ENCODE results near the gene LANCL2.
"Not testable (repeated sequence)": the region's sequence is repeated elsewhere in the genome, so short reads cannot be mapped to it uniquely, and the experiment has no call there.

Gene LANCL2

DNA sequence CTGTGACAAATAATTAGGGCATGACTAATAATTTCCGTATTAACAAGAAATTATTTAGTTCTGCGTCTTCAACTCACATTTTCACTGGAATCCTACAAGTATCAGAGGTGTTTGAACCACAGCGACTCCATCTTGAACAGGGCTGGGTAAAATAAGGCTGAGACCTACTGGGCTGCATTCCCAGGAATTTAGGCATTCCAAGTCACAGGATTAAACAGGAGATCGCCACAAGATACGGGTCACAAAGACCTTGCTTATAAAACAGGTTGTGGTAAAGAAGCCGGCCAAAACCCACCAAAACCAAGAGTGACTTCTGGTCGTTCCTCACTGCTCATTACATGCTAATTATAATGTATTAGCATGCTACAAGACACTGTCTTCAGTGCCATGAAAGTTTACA lies 14.9 kb upstream of the LANCL2 start:
- no peaks in the 10 kb centered on the region for H3K9me3 ChIP-seq
- no peak overlapping the region for H3K27ac ChIP-seq
- peaks cover 21% of the 10 kb centered on the region for H3K27me3 ChIP-seq
- H3K4me1 ChIP-seq (ENCODE audit: control insufficient read depth in 1 of 2, insufficient read depth in 1 of 2, low read depth in 1 of 2, low read length in 1 of 2), result no peaks in the 10 kb centered on the region
- H3K36me3 ChIP-seq, result no peaks in the 10 kb centered on the region
- TF ChIP-seq, protein P1, sequence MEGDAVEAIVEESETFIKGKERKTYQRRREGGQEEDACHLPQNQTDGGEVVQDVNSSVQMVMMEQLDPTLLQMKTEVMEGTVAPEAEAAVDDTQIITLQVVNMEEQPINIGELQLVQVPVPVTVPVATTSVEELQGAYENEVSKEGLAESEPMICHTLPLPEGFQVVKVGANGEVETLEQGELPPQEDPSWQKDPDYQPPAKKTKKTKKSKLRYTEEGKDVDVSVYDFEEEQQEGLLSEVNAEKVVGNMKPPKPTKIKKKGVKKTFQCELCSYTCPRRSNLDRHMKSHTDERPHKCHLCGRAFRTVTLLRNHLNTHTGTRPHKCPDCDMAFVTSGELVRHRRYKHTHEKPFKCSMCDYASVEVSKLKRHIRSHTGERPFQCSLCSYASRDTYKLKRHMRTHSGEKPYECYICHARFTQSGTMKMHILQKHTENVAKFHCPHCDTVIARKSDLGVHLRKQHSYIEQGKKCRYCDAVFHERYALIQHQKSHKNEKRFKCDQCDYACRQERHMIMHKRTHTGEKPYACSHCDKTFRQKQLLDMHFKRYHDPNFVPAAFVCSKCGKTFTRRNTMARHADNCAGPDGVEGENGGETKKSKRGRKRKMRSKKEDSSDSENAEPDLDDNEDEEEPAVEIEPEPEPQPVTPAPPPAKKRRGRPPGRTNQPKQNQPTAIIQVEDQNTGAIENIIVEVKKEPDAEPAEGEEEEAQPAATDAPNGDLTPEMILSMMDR (IDR thresholded peaks at IDR 0.05), result no peak
- no peak overlapping the region for H3K4me3 ChIP-seq (ENCODE audit: low read depth in 1 of 2, low read length in 1 of 2)

DNA sequence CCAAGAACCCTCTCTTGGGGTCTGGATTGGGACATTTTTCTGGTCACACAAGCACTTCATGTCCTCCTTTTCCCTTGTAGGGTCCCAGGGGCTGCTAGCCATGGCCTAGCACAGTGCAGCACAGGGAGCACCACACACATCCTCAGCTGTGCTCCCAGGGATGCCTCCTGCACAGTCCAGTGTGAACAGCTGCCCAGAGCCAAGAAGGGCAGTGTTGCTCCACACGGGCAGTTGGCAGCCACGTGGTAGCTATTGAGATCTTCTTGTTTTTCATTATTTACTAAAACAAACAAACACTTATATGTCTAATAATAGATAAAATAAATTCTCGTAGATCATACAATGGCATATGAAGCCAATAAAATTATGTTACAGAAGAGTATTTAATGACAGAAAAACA lies 13.9 kb upstream of the LANCL2 start:
- Histone ChIP-seq H3K27ac (no peak overlapping the region), H3K4me3 (ENCODE audit: low read depth in 1 of 2, low read length in 1 of 2) (no peak overlapping the region), H3K36me3 (no peaks in the 10 kb centered on the region), H3K27me3 (peaks cover 15% of the 10 kb centered on the region), H3K4me1 (ENCODE audit: control insufficient read depth in 1 of 2, insufficient read depth in 1 of 2, low read depth in 1 of 2, low read length in 1 of 2) (no peaks in the 10 kb centered on the region), H3K9me3 (no peaks in the 10 kb centered on the region)
- TF ChIP-seq, protein P1 (IDR thresholded peaks at IDR 0.05), result no peak

DNA sequence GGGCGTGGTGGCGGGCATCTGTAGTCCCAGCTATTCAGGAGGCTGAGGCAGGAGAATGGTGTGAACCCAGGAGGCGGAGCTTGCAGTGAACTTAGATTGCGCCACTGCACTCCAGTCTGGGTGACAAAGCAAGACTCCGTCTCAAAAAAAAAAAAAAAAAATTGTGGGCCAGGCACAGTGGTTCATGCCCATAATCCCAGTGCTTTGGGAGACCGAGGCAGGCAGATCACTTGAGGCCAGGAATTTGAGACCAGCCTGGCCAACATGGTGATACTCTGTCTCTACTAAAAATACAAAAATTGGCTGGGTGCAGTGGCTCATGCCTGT lies 12.2 kb upstream of the LANCL2 start:
- peaks cover 15% of the 10 kb centered on the region for H3K27me3 ChIP-seq
- H3K27ac ChIP-seq; H3K36me3 ChIP-seq; H3K4me3 ChIP-seq (ENCODE audit: low read depth in 1 of 2, low read length in 1 of 2); H3K4me1 ChIP-seq (ENCODE audit: control insufficient read depth in 1 of 2, insufficient read depth in 1 of 2, low read depth in 1 of 2, low read length in 1 of 2); H3K9me3 ChIP-seq: not testable (repeated sequence)

DNA sequence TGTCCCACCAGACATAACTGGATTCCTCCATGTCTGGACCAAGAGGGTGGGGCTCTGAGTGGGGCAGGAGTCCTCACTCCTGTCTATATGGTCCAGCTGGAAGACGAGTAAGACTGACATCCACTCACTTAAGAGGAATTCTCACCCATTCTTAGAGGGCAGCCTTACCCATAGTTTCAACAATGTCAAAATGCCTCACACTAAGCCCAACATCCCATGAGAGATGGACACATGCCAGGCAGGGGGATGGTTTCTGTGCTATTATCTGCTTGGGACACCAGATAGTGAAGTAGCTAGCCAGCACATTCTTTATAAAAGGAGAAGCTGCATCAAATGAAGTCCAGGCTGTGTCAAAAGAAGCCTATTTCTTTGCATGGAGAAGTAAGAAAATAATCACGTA lies 4.7 kb upstream of the LANCL2 start:
- no peaks in the 10 kb centered on the region for H3K9me3 ChIP-seq
- H3K36me3 ChIP-seq, result no peaks in the 10 kb centered on the region
- peaks cover 8 to 10% of the 10 kb centered on the region in 2 experiments for H3K4me1 ChIP-seq (ENCODE audit: control insufficient read depth in 1 of 2, insufficient read depth in 1 of 2, low read depth in 1 of 2, low read length in 1 of 2)
- peaks cover 18% of the 10 kb centered on the region for H3K27me3 ChIP-seq
- no peak overlapping the region for H3K4me3 ChIP-seq (ENCODE audit: low read depth in 1 of 2, low read length in 1 of 2)
- no peak overlapping the region for H3K27ac ChIP-seq
- TF ChIP-seq, protein P1 (IDR thresholded peaks at IDR 0.05), result no peak

DNA sequence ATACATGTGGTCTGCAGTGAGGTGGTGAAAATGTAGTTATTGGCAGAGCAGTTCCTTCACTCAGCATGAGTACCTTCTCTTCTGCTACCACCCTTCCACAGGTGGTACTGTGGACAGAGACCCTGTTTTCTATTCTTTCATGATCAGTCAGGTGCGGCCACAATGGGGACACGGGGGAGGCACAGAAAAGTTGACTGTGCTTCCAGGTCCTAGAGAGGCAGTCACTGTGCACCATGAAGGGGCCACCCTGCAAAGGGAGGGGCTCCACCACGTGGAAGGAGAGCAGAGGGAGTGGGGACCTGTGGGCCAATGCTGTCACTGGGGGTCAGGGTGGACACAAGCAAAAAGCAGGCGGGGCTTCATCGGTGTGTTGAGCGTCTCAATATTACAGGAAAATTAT lies 3.6 kb upstream of the LANCL2 start:
- H3K27ac ChIP-seq, result no peak overlapping the region
- peaks cover 18% of the 10 kb centered on the region for H3K27me3 ChIP-seq
- TF ChIP-seq, protein P1 (IDR thresholded peaks at IDR 0.05), result no peak
- no peak overlapping the region for H3K4me3 ChIP-seq (ENCODE audit: low read depth in 1 of 2, low read length in 1 of 2)
- H3K36me3 ChIP-seq, result no peaks in the 10 kb centered on the region
- peaks cover 9 to 13% of the 10 kb centered on the region in 2 experiments for H3K4me1 ChIP-seq (ENCODE audit: control insufficient read depth in 1 of 2, insufficient read depth in 1 of 2, low read depth in 1 of 2, low read length in 1 of 2)
- no peaks in the 10 kb centered on the region for H3K9me3 ChIP-seq

DNA sequence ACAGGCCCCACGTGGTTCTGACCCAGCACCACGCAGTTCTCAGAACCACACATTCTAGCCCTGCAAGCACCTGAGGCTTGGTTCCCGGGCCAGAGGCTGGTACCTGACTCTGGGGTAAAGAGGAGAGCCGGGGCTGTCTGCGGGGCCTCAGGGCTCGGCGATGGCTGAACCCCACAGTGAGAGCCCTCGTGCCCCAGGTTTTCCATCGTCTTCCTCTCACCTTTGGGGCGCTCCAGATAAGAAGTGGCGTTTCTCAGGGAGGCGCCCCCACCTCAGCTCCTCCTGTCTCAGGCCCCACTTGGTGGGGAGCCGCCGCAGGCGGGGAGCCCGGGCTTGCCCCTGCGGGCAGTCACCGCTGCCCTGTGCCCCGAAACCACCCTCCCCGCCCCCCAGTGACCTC lies 2.2 kb upstream of the LANCL2 start:
- no peaks in the 10 kb centered on the region for H3K36me3 ChIP-seq
- TF ChIP-seq, protein P1 (IDR thresholded peaks at IDR 0.05), result no peak
- no peaks in the 10 kb centered on the region for H3K9me3 ChIP-seq
- H3K4me3 ChIP-seq (ENCODE audit: low read depth in 1 of 2, low read length in 1 of 2), result no peak overlapping the region
- H3K27ac ChIP-seq, result no peak overlapping the region
- peaks cover 14% of the 10 kb centered on the region for H3K27me3 ChIP-seq
- peaks cover 14 to 19% of the 10 kb centered on the region in 2 experiments for H3K4me1 ChIP-seq (ENCODE audit: control insufficient read depth in 1 of 2, insufficient read depth in 1 of 2, low read depth in 1 of 2, low read length in 1 of 2)
